A549 (cell line): ENCODE data around the gene ABI2. TPM values are rescaled to one million over a fixed set of nuclear protein-coding genes. Genes with fewer than 3 reads are reported as not detected.

ENCODE experiments used
- ATAC-seq, 2 experiments: fragments of 200-7000 bp in 1 of 2; fragments of >200 bp in 1 of 2; cut with Nextera tagmentation in 1 of 2; cut with Tn5 transposase in 1 of 2; 3 replicates each; pipeline versions ENCODE4 v1.8.0 to v1.9.1; 2018 to 2020; ENCODE audit warnings: mild to moderate bottlenecking in 1 of 2, moderate library complexity in 1 of 2
- CTCF ChIA-PET: fragments of 300-600 bp; sonication (Branson Sonifier 250); formaldehyde crosslinking; extraction: SDS; loops from one replicate; lab custom pipeline; 2021; ENCODE audit warnings: antibody characterized with exemption, inconsistent platforms; lab: Yijun Ruan, JAX
- POLR2A ChIA-PET: fragments of 350-600 bp; formaldehyde crosslinking; extraction: SDS; loops from one replicate; lab custom pipeline; 2021; ENCODE audit warnings: antibody characterized with exemption, inconsistent platforms; lab: Yijun Ruan, JAX
- DNase-seq, 2 experiments: peaks; one replicate each; pipeline versions ENCODE4 v3.0.0 to v3.0.0-alpha.2; 2011 to 2016; ENCODE audit warnings: low read depth in 1 of 2, low spot score in 1 of 2
- FAIRE-seq: peaks from 2 replicates; lab custom pipeline; 2011; peaks lifted over from hg19 to GRCh38; lab: Jason Lieb, UNC
- H3K27ac ChIP-seq, 2 experiments: fragments of >200 bp; sonication (Bioruptor Twin); formaldehyde crosslinking; 3 replicates each; pipeline ENCODE4 v1.5.1; 2016 to 2017
- H3K4me1 ChIP-seq: fragments of >200 bp; sonication (Bioruptor Twin); formaldehyde crosslinking; 3 replicates; pipeline ENCODE4 v1.6.1; 2016
- H3K4me2 ChIP-seq: fragments of >200 bp; sonication (Bioruptor Twin); formaldehyde crosslinking; 3 replicates; pipeline ENCODE4 v1.6.1; 2016
- H3K4me3 ChIP-seq: fragments of >200 bp; sonication (Bioruptor Twin); formaldehyde crosslinking; 3 replicates; pipeline ENCODE4 v1.5.1; 2016
- H3K9me3 ChIP-seq: fragments of >200 bp; sonication (Bioruptor Twin); formaldehyde crosslinking; 3 replicates; pipeline ENCODE4 v1.6.1; 2016
- ATOH8 ChIP-seq: fragments of 250-450 bp; sonication (Bioruptor Pico); IDR thresholded peaks from 2 replicates; pipeline ENCODE4 v1.5.0; 2020; ENCODE audit warnings: low read depth, mild to moderate bottlenecking, moderate library complexity
- BCL3 ChIP-seq: fragments of >200 bp; sonication (Bioruptor Twin); formaldehyde crosslinking; IDR thresholded peaks from 3 replicates; pipeline ENCODE4 v1.6.1; 2016
- CBX2 ChIP-seq: fragments of 200-600 bp; sonication (generic); IDR thresholded peaks from 2 replicates; pipeline ENCODE4 v1.6.1; 2016; ENCODE audit warnings: low read depth, mild to moderate bottlenecking, borderline replicate concordance
- CBX8 ChIP-seq: fragments of 200-600 bp; sonication (generic); IDR thresholded peaks from 2 replicates; pipeline ENCODE4 v1.6.1; 2016
- CHD2 ChIP-seq: fragments of 150-350 bp; IDR thresholded peaks from 2 replicates; pipeline ENCODE4 v1.6.1; 2014; ENCODE audit warnings: low read length; ENCODE audit not compliant: partially characterized antibody
- CHD4 ChIP-seq: fragments of 200-600 bp; sonication (generic); IDR thresholded peaks from 2 replicates; pipeline ENCODE4 v1.6.1; 2016; ENCODE audit warnings: antibody characterized with exemption, mild to moderate bottlenecking, borderline replicate concordance
- EHF ChIP-seq: fragments of 250-450 bp; sonication (Bioruptor Pico); IDR thresholded peaks from 2 replicates; pipeline ENCODE4 v1.5.0; 2020; ENCODE audit warnings: mild to moderate bottlenecking
- EHMT2 ChIP-seq: fragments of 200-600 bp; sonication (generic); IDR thresholded peaks from 2 replicates; pipeline ENCODE4 v1.6.1; 2016; ENCODE audit warnings: antibody characterized with exemption, low read depth, mild to moderate bottlenecking, moderate library complexity
- ELK1 ChIP-seq: fragments of 150-350 bp; IDR thresholded peaks from 2 replicates; pipeline ENCODE4 v1.6.1; 2014; ENCODE audit warnings: low read depth, mild to moderate bottlenecking, low read length
- ESRRA ChIP-seq: fragments of 150-350 bp; IDR thresholded peaks from 2 replicates; pipeline ENCODE4 v1.6.1; 2014; ENCODE audit warnings: mild to moderate bottlenecking, low read length, borderline replicate concordance
- FOSB ChIP-seq: fragments of 250-450 bp; sonication (Bioruptor Pico); IDR thresholded peaks from 2 replicates; pipeline ENCODE4 v1.5.0; 2020; ENCODE audit warnings: mild to moderate bottlenecking, moderate library complexity
- FOSL2 ChIP-seq, 2 experiments: fragments of 450-650 bp in 1 of 2; fragments of >200 bp in 1 of 2; sonication (Bioruptor Twin) in 1 of 2; formaldehyde crosslinking; IDR thresholded peaks; 2 replicates each; pipeline versions ENCODE4 v1.5.0 to v1.6.1; 2016 to 2020; ENCODE audit warnings: mild to moderate bottlenecking in 1 of 2, moderate library complexity in 1 of 2
- GATA3 ChIP-seq: IDR thresholded peaks from 2 replicates; pipeline ENCODE4 v1.6.1; 2012; ENCODE audit warnings: borderline replicate concordance
- HES2 ChIP-seq: fragments of >200 bp; sonication (Bioruptor Twin); formaldehyde crosslinking; IDR thresholded peaks from 2 replicates; pipeline ENCODE4 v1.6.1; 2016
- HEYL ChIP-seq: fragments of 250-450 bp; sonication (Bioruptor Pico); IDR thresholded peaks from 2 replicates; pipeline ENCODE4 v1.8.0; 2021; ENCODE audit warnings: mild to moderate bottlenecking, moderate library complexity
- HMGXB4 ChIP-seq: fragments of 250-450 bp; sonication (Bioruptor Pico); IDR thresholded peaks from 2 replicates; pipeline ENCODE4 v1.5.0; 2021; ENCODE audit warnings: mild to moderate bottlenecking, moderate library complexity, borderline replicate concordance
- HOXB5 ChIP-seq: fragments of 250-450 bp; sonication (Bioruptor Pico); IDR thresholded peaks from 2 replicates; pipeline ENCODE4 v1.5.0; 2020; ENCODE audit warnings: mild to moderate bottlenecking, moderate library complexity
- KDM5A ChIP-seq: fragments of 200-600 bp; sonication (generic); IDR thresholded peaks from 2 replicates; pipeline ENCODE4 v1.6.1; 2016; ENCODE audit warnings: antibody characterized with exemption, mild to moderate bottlenecking
- MAFK ChIP-seq: fragments of 450-650 bp; IDR thresholded peaks from 2 replicates; pipeline ENCODE4 v1.6.1; 2014; ENCODE audit not compliant: partially characterized antibody
- MAX ChIP-seq: IDR thresholded peaks from 2 replicates; pipeline ENCODE4 v1.6.1; 2012
- MAZ ChIP-seq: fragments of 150-350 bp; IDR thresholded peaks from 2 replicates; pipeline ENCODE4 v1.6.1; 2014; ENCODE audit warnings: antibody characterized with exemption, low read depth, low read length, borderline replicate concordance
- MYC ChIP-seq: IDR thresholded peaks from 2 replicates; pipeline ENCODE4 v1.6.1; 2012; ENCODE audit warnings: mild to moderate bottlenecking, inconsistent platforms, low read length, improper control_type of control experiment, borderline replicate concordance
- NPAS2 ChIP-seq: fragments of 250-450 bp; sonication (Bioruptor Pico); IDR thresholded peaks from 2 replicates; pipeline ENCODE4 v1.8.0; 2022; ENCODE audit warnings: mild to moderate bottlenecking, moderate library complexity, borderline replicate concordance
- POLR2A ChIP-seq: IDR thresholded peaks from 2 replicates; pipeline ENCODE4 v1.6.1; 2012; ENCODE audit warnings: mild to moderate bottlenecking, low read length
- RCOR1 ChIP-seq: fragments of 150-350 bp; IDR thresholded peaks from 2 replicates; pipeline ENCODE4 v1.6.1; 2014; ENCODE audit warnings: antibody characterized with exemption, low read length, low read depth
- REST ChIP-seq: fragments of 200-600 bp; sonication (generic); IDR thresholded peaks from 2 replicates; pipeline ENCODE4 v1.6.1; 2016; ENCODE audit warnings: antibody characterized with exemption, mild to moderate bottlenecking, moderate library complexity
- RFX5 ChIP-seq: fragments of 450-650 bp; IDR thresholded peaks from 2 replicates; pipeline ENCODE4 v1.7.1; 2014; ENCODE audit warnings: antibody characterized with exemption, mild to moderate bottlenecking, moderate library complexity
- TFCP2L1 ChIP-seq: fragments of 250-450 bp; sonication (Bioruptor Pico); IDR thresholded peaks from 2 replicates; pipeline ENCODE4 v1.5.0; 2021; ENCODE audit warnings: mild to moderate bottlenecking
- ZNF302 ChIP-seq: fragments of 250-450 bp; sonication (Bioruptor Pico); IDR thresholded peaks from 2 replicates; pipeline ENCODE4 v1.9.0; 2021; ENCODE audit warnings: inconsistent platforms, mild to moderate bottlenecking, moderate library complexity
- WGBS: methylation state at CpG from one replicate; pipeline ENCODE4 v1.1.6; 2017; ENCODE audit errors: missing lambda C conversion rate; 5-methylcytosine and 5-hydroxymethylcytosine counted together
- polyA minus RNA-seq: library from RNA; depleted of rRNA, polyadenylated mRNA; stranded (reverse); fragments of >200 nt; gene quantifications from 2 replicates; pipeline ENCODE4 v1.2.3, GENCODE V29; 2011; rRNA and poly(A)+ RNA removed
- polyA plus RNA-seq, 4 experiments: library from polyadenylated mRNA; depleted of rRNA in 3 of 4; stranded (reverse); fragments of >200 nt; fragmentation: RNase III in 1 of 4; extraction: RNeasy Plus Mini Kit Qiagen cat#74134 plus additional on column Dnase treatment in 1 of 4; gene quantifications; 2 replicates in 3 of 4; 3 replicates in 1 of 4; pipeline ENCODE4 v1.2.3, GENCODE V29; 2011 to 2017

The ABI2 gene
- 46.3 and 51.1 TPM in 2 replicates for polyA plus RNA-seq (2011; rRNA removed)
- 41.4 and 53.0 TPM in 2 replicates for polyA plus RNA-seq (2012; cell fraction: cytosol; rRNA removed)
- polyA plus RNA-seq (2012; cell fraction: nucleus; rRNA removed): 25.7 and 26.9 TPM in 2 replicates
- 36.2 to 43.5 TPM (median 41.4 TPM) in 3 replicates for polyA plus RNA-seq (2017; fragmentation: RNase III; extraction: RNeasy Plus Mini Kit Qiagen cat#74134 plus additional on column Dnase treatment)
- 54.0 and 54.9 TPM in 2 replicates for polyA minus RNA-seq

GRCh38 chr2:203327901-203328759 lies at the start of gene ABI2:
Gene ABI2 (plus strand): TSS chr2:203328394. CDS start chr2:203328515, 121 bp downstream.
- ATAC-seq (peak; percentile 83 to 89), FAIRE-seq (no peak), DNase-seq (peak; percentile 85 to 86)
- Histone ChIP-seq H3K4me3 (peak within 1 kb of the TSS; percentile 76), H3K4me1 (peaks cover 20% of the 10 kb centered on the region), H3K4me2 (peak within 1 kb of the TSS; percentile 81), H3K27ac (peak within 1 kb of the TSS; percentile 92 to 98), H3K9me3 (no peaks in the 10 kb centered on the region)
- POLR2A ChIA-PET: interaction anchor here (1.9 kb wide), 1 partner anchor 89 kb away, joined by 9 read pairs; the partner anchor contains the start of gene CYP20A1
- CTCF ChIA-PET: interaction anchor here (0.6 kb wide), 1 partner anchor 57 kb away, joined by 3 read pairs; no protein-coding TSS in a partner anchor
- WGBS: under 1% methylated on average over 24 of the region's 98 CpGs
- TF ChIP-seq MAZ (peak; percentile 93; the same call in 1 of the 2 replicates), ZNF302 (no peak), TFCP2L1 (0 out of 2 replicates have a peak, but pooled peaks have one; percentile 56), HEYL (no peak), FOSB (CRISPR knock-in tag) (no peak), MYC (no peak), KDM5A (no peak), FOSL2 (IDR thresholded peaks at IDR 0.05) (no peak), FOSL2 (CRISPR knock-in tag; IDR thresholded peaks at IDR 0.05) (no peak), HOXB5 (CRISPR knock-in tag) (peak; percentile 42; the same call in 1 of the 2 replicates), MAX (no peak), BCL3 (peak; percentile 64; the same call in 1 of the 3 replicates), CHD4 (no peak), EHMT2 (no peak), ESRRA (no peak), GATA3 (no peak), CHD2 (peak; percentile 36), CBX8 (no peak), REST (peak; percentile 31; the same call in 1 of the 2 replicates), NPAS2 (CRISPR knock-in tag) (no peak), ELK1 (0 out of 2 replicates have a peak, but pooled peaks have one; percentile 30), POLR2A (peak; percentile 37; the same call in 1 of the 2 replicates), HES2 (no peak), CBX2 (no peak), ATOH8 (CRISPR knock-in tag) (no peak), RFX5 (no peak), HMGXB4 (no peak), RCOR1 (no peak), EHF (CRISPR knock-in tag) (no peak), MAFK (no peak)
